Ectodermal cell (in vitro differentiated cells): ENCODE results near the gene MIGA2.

ENCODE experiments used
- H3K27ac ChIP-seq: 2 replicates; pipeline ENCODE4 v1.7.0; 2013; ENCODE audit warnings: mild to moderate bottlenecking, low read depth, low read length; ENCODE audit not compliant: insufficient read depth, poor library complexity, severe bottlenecking
- H3K27me3 ChIP-seq: 2 replicates; pipeline ENCODE4 v1.7.0; 2013; ENCODE audit warnings: mild to moderate bottlenecking, low read length; ENCODE audit not compliant: insufficient read depth, control insufficient read depth, poor library complexity, severe bottlenecking
- H3K36me3 ChIP-seq: one replicate; pipeline ENCODE4 v1.7.0; 2013; ENCODE audit warnings: low read length; ENCODE audit not compliant: control insufficient read depth, insufficient read depth
- H3K4me1 ChIP-seq: one replicate; pipeline ENCODE4 v1.7.0; 2013; ENCODE audit warnings: low read length; ENCODE audit not compliant: control insufficient read depth, insufficient read depth
- H3K4me3 ChIP-seq: 2 replicates; pipeline ENCODE4 v1.7.0; 2013; ENCODE audit warnings: low read depth, low read length, control low read depth; ENCODE audit not compliant: insufficient read depth
- H3K9me3 ChIP-seq: 2 replicates; pipeline ENCODE4 v1.7.0; 2013; ENCODE audit warnings: mild to moderate bottlenecking, low read length, moderate library complexity; ENCODE audit not compliant: control insufficient read depth
- WGBS, 2 experiments: methylation state at CpG; one replicate each; pipeline ENCODE4 v1.1.7; 2013; ENCODE audit warnings: missing lambda C conversion rate in 2 of 2; 5-methylcytosine and 5-hydroxymethylcytosine counted together

The MIGA2 gene

GRCh38 chr9:129100383-129101169 is 64.2 kb downstream of the MIGA2 start:
- Histone ChIP-seq H3K4me1 (no peaks in the 10 kb centered on the region), H3K27ac (no peak overlapping the region), H3K27me3 (no peaks in the 10 kb centered on the region), H3K4me3 (no peak overlapping the region), H3K9me3 (no peaks in the 10 kb centered on the region), H3K36me3 (no peaks in the 10 kb centered on the region)
- 79% methylated on average over 28 of the region's 28 CpGs for WGBS, 2 experiments

DNA sequence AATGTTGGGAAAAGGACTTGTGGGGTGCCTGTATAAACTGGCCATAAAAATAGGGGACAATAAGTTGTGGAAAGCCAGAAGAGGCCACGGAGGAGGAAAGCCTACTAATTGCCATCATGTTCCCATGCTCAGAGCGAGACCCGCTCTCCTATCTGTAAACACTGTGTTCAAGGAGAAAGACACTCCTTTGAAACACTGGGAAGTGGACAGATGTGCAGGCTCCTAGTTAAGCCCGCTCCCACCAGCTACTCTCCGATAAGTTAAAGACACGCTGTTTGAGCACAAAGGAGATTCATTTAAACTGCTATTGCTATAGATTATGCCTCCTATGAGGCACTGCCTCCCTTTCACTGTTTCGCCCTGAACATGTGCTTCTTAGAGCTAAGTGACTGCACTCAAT is 64.9 kb downstream of the MIGA2 start:
- Histone ChIP-seq H3K27me3 (no peaks in the 10 kb centered on the region), H3K36me3 (no peaks in the 10 kb centered on the region), H3K4me1 (no peaks in the 10 kb centered on the region), H3K9me3 (no peaks in the 10 kb centered on the region), H3K27ac (no peak overlapping the region), H3K4me3 (no peak overlapping the region)
- 95 to 96% methylated on average over 7 of the region's 7 CpGs for WGBS, 2 experiments

DNA sequence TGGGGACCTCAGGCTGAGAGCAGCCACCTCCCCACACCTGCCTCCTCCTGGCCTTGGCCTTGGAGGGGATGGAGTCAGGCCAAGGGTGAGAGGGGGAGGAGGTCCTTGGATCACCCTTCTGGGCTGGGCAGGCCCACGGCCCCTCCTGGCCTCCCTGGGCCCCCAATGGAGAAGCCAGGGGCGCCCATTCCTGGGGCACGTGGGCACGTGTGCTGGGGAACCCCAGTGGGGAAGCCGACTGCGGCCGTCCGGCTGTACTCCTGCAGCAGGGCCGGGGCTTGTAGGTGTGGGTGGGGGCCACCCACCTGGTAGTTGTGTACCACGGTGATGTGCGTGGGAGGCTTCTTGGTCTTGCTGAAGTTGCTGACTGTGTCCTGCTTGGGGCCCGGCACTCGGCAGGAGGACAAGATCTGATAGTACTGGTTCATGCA is 65.7 kb downstream of the MIGA2 start:
- Histone ChIP-seq H3K27me3 (no peaks in the 10 kb centered on the region), H3K36me3 (no peaks in the 10 kb centered on the region), H3K4me1 (no peaks in the 10 kb centered on the region), H3K9me3 (no peaks in the 10 kb centered on the region), H3K27ac (no peak overlapping the region), H3K4me3 (no peak overlapping the region)
- WGBS, 2 experiments: 94 to 96% methylated on average over 13 of the region's 13 CpGs

DNA sequence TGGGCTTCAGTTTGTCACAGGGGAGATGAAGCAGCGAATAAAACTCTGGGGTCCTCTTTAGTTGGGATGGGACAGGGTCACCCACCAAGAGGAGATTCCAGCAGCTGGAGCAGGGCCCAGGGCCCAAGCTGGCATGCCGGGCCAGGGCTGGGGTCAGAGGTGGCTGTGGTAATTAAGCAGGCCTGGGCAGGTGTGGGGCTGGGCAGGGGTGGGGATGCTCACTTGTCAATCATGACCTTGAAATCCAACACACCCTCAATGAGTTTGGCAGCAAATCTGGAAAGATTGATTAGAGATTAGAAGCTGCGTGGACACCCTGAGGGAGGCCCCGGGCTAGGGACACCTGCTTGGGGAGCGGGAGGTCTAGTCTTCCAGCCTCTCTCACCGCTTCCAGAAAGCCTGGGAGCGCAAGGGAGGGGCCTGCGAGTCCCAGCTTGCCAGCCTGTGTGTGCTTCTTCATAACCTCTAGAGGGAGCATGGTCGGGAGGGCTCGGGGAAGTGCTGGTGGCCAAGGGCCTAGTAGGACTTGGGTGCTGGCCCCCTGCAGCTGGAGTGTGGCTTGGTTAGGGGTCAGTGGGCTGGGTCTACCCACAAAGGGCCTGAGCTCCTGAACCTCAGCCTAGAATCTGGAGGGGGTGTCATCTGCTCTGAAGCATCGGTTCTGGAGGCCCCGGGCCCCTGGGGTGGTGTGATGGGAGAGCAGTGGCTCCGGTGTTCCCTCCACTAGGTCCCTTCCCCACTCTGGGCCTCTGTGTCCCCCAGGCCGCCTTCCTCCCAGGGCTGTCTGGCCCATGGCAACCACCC is 66.6 kb downstream of the MIGA2 start:
- Histone ChIP-seq H3K4me1 (no peaks in the 10 kb centered on the region), H3K36me3 (no peaks in the 10 kb centered on the region), H3K27ac (no peak overlapping the region), H3K4me3 (no peak overlapping the region), H3K9me3 (no peaks in the 10 kb centered on the region), H3K27me3 (no peaks in the 10 kb centered on the region)
- 49 to 50% methylated on average over 14 of the region's 14 CpGs for whole genome bisulfite sequencing, 2 experiments

DNA sequence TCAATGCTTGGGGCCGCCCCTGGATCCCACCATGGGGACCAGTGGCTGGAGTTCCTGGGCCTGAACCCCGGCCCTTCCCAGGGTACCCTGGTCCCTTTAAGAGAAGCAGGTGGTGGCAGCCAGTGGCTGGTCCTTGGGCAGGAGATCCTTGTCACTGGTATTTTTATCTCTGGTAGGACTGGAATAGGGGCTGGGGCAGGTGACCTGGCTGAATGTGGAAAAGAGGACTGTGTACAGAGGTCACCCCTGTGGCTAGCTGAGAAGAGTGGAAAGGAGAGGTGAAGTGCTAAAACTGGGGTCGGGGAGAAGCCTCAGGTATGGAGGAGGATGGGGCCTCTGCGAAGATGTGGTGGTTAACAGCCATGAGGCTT is 67.2 kb downstream of the MIGA2 start:
- H3K9me3 ChIP-seq: no peaks in the 10 kb centered on the region
- no peak overlapping the region for H3K27ac ChIP-seq
- WGBS, 2 experiments: 90 to 93% methylated on average over 4 of the region's 4 CpGs
- no peaks in the 10 kb centered on the region for H3K36me3 ChIP-seq
- no peak overlapping the region for H3K4me3 ChIP-seq
- H3K4me1 ChIP-seq: no peaks in the 10 kb centered on the region
- H3K27me3 ChIP-seq: peaks cover 1% of the 10 kb centered on the region

DNA sequence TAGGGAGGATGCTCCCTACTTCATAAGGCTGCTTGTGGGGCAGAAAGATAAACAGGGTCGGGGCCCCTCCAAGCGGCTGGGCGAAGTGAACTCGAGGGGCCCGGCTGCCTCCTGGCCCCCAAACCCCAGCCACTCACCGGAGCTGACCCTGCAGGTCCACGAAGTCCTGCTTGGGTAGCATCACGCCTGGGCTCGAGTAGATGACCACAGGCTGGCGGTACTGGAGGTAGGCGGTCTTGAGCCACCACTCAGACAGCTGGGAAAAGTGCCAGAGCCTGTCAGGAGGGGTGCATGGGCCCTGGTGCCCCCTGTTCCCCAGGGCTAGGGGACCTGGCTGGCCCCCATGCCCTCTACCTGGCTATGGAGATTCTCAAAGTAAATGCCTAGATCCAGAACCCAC is 67.6 kb downstream of the MIGA2 start:
- Histone ChIP-seq H3K4me1 (no peaks in the 10 kb centered on the region), H3K27ac (no peak overlapping the region), H3K27me3 (peaks cover 6% of the 10 kb centered on the region), H3K4me3 (no peak overlapping the region), H3K36me3 (no peaks in the 10 kb centered on the region), H3K9me3 (no peaks in the 10 kb centered on the region)
- 94 to 95% methylated on average over 11 of the region's 11 CpGs for WGBS, 2 experiments

DNA sequence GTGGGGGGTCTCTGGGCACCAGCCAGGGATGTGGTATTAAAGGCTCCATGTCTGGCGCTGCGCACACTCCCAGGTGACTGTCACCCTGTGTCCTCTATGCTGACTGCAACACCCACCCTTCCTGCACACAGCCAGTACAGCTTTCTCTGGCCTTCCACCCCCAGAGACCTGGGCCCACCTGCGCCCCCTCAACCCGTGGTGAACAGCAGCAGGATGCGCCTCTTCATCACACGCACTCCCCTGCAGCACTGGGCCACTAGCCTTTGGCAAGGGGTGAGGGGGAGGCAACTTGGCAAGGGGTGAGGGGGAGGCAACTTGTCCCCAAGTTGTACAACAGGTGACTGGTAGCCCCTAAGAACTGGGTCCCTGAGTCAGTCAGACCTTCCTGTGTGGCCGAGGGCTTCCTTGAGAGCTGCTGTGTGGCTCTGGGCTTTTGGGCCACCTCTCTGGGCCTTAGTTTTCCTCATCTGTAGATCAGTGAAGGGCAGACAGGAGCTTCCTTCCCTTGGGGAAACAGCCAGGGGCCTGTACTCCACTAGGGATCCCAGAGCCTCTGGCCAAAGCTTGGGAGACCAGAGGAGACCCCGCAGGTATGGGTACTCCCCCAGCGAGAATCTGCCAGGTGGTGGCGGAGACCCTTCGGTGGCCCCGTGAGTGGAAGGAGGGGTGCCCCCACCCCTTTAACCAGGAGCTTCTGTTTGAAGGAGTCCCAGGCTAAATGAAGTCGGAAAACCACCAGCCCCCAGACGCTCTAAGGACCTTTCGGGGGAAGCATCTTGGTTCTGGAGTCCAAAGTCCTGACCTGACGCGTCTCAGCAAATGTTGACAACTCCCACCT is 69.7 kb downstream of the MIGA2 start:
- H3K9me3 ChIP-seq: no peaks in the 10 kb centered on the region
- peaks cover 21% of the 10 kb centered on the region for H3K27me3 ChIP-seq
- WGBS, 2 experiments: 94% methylated on average over 17 of the region's 17 CpGs
- no peak overlapping the region for H3K4me3 ChIP-seq
- no peaks in the 10 kb centered on the region for H3K4me1 ChIP-seq
- H3K27ac ChIP-seq: no peak overlapping the region
- no peaks in the 10 kb centered on the region for H3K36me3 ChIP-seq

DNA sequence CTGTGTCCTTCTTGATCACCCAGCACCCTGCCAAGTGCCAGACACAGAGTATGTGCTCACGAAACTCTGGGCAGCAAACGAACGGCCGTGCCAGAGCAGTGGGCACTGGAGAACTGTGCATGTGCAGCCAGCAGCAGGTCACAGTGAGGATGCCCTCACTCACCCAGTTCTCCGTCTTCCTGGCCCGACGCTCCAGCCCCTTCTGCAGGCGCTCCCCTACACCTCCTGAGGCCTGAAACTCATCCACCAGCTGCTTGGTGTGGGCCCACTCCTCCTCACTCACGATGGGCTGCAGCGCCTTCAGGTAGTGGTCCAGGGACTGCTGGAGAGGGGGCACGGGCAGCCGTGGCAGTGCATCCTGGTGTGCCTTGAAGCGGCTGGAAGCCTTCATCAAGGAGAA is 71.2 kb downstream of the MIGA2 start:
- no peak overlapping the region for H3K27ac ChIP-seq
- H3K36me3 ChIP-seq: no peaks in the 10 kb centered on the region
- 93 to 94% methylated on average over 13 of the region's 13 CpGs for WGBS, 2 experiments
- H3K27me3 ChIP-seq: peaks cover 21% of the 10 kb centered on the region
- H3K4me3 ChIP-seq: no peak overlapping the region
- H3K9me3 ChIP-seq: no peaks in the 10 kb centered on the region
- H3K4me1 ChIP-seq: no peaks in the 10 kb centered on the region

DNA sequence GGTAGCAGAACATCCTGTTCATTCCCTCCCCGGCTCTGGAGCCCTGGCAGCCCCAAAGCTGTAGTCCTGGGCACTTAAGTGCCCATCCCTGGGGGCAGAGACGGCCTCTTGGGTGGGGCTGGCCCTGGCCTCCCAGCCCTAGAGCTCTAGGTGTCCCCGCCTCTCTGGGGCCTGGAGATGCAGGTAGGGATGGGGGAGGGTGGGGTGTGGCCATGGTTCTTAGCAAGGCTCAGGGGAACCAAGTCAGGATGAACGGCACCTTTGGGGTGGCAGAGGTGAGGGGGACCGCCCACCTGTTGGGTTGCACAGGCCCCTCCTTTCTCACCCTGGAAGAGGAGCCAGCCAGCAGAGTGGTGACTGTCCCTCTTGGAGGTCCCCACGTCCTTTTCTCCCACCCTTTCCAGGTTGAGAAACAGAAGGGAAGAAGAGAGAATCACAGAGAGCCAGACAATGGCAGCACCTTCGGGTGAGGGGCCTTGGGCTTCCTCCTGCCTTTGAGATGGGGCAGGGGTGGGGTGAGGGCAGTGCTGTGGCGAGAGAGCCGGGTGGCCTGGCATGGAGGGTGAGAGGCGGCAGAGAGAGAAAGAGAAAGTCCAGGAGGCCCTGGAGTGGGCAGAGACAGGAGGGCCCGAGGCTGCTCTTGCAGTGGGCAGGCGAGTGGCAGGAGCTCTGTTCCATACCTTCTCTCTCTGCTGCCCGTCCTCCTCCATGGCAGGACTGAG is 71.8 kb downstream of the MIGA2 start:
- Histone ChIP-seq H3K27me3 (peaks cover 21% of the 10 kb centered on the region), H3K9me3 (no peaks in the 10 kb centered on the region), H3K4me1 (no peaks in the 10 kb centered on the region), H3K36me3 (no peaks in the 10 kb centered on the region), H3K4me3 (no peak overlapping the region), H3K27ac (no peak overlapping the region)
- 89 to 90% methylated on average over 13 of the region's 13 CpGs for WGBS, 2 experiments
